ENCODE results near the gene XPR1.

The XPR1 gene

DNA sequence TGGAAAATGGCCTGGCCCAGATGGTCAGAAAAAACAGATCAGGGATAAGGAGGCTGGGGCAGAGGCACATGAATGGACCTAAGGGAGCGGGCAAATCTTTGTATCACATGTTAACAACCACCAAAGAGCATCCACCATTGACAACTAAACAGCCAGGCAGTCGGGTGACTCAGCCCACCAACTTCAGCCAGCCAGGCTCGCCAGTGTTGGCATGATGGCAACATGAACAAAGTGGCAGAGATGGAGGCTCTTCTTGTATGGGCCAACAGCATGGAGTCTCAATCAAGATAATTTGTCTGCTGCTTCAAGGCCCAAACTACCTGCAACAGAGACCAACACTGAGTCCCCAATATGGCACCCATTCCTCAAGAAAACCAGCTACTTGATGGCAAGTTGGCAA is 264.3 kb downstream of the XPR1 start:
- no peak for DNase-seq

DNA sequence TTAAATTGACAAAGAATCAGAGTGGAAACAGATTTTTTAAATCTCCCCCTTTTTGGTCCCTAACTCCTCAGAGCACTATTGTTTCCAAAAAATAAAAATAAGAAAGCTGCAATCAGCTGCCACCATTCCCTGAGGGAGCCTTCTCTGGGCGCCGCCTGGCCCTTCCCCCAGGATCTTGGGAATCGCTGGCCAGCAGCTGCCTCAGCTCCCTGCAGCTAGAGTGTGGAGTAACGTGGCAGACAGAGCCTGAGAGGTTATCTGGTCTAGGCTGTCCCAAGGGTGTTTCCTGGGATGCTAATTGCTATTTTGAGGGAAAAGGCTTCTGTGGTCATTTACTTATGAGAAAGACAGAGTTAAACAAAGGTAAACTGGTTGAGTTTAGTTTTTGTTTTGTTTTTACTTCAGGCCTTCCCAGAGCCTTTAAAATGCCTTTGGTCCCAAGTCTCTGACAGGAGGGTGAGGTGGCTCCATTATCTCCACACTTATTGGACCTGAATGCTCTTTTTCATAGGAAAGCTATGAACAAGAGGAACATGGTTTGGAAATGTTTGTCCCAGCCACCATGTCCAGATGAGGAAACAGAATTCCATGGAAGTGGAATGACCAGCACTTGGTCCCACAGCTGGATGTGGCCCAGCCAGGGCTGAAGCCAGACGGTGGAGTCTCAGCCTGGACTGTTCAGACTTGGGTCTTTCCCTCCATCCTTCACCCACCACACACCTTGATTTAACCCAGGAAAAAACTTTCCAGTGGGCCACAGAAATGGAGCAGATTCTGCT is 266.8 kb downstream of the XPR1 start:
- no peak for DNase-seq

DNA sequence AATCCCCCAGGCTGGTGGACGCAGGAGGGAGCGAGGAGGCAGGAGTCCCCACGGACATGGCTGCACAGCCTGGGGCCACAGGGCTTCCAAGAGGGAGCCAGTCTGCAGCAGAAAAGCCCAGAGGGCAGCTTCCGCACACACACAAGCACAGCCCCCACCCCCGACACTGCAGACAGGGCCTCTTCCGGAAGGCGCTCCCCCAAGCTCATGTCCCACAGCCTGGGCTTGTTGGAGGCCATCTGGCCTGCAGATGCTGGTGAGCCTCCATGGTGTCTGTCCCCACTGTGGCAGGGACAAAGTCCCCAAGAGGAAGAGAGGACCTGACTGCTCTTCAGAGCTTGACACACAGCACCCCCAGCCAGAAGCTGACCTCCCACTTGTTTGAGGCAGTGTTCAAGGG is 267.4 kb downstream of the XPR1 start:
- DNase-seq: no peak

DNA sequence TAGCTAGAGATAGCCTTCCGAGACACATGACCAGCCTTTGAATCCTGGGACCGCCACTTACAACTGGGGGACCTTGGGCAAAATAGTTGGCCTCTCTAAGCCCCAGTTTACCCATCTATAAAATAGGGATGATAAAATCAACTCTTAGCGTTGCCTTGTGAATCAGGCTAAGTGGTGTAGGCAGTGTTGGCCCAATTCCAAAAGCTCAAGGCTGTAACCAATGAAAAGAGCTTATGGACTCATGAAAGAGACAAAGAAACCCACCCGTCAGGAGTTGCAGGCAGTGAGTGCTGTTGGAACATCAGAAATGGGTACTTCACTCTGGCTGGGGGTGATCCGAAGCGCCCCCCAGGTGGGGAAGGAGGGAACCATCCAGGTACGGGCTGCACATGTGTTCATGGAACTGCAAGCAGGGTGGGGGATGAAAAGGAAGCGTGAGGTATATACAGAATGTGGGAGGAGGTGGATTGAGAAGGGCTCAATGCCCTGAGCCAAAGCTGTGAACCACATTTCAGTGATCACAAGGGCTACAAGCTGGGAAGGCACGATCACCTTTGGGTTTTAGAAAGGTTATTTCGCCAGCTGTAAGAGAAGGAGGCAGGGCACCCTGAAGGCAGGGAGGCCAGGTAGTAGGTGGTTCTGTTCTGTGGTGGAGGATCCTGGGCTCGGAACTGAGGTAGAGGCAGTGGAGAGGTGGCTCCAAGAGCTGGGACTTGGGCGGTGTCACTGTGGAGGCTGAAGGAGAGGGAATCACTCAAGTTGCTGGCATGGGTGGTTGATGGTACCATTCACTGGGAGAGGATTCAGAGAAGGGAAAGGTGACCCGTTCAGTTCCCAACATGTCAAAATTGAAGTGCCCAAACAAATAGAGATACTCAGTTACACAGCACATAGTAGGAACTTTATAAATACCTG is 269.5 kb downstream of the XPR1 start:
- DNase-seq: no peak

DNA sequence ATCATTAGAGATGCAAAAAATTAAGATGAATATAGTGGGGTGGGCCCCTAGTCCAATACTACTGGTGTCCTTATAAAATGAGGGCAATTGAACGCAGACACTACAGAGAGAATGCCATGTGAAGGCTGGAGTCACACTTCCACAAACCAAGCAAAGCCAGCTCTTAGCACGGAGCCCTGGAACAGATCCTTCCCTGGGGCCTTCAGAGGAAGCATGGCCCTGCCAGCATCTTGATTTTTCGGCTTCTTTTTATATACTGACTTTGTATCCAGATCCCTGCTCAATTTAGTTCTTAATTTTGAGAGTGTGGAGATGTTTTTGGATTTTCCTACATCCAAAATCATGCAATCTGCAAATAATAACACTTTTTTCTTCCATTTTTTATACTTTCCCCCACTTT is 270.7 kb downstream of the XPR1 start:
- DNase-seq: no peak

DNA sequence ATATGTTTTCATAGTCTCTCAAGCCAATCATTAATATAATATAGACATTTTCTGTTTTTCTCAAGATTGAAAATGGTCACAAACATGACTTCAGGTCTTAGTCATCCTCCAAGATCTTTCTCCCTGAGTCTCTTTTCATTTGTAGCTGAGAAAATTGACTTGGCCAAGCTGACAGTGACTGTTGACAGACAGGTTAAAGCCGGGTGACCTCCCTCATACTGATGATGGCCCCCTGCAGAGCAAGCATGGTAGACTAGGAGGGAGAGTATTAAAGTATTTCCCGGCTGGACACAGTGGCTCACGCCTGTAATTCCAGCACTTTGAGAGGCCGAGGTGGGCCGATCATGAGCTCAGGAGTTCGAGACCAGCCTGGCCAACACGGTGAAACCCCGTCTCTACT is 274.1 kb downstream of the XPR1 start:
- no peak for DNase-seq

DNA sequence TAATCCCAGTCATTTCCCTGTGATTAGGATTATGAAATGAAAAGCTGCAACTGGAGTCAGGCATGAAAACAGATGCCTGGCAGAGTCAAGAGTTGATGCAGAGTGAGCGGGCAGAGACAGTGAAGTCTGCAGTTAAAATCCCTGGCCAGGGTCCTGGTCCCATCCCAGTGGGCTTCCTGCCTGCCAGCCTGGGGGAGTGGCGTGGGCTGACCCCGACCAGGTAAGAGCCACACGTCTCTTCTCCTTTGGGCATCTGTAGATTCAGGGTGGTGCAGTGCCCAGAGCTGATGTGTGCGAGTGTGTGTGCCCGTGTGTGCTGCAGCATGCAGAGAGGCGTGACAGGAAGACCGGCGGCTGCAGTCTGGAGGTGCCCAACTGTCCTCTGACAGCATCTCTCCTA is 274.7 kb downstream of the XPR1 start:
- no peak for DNase-seq

DNA sequence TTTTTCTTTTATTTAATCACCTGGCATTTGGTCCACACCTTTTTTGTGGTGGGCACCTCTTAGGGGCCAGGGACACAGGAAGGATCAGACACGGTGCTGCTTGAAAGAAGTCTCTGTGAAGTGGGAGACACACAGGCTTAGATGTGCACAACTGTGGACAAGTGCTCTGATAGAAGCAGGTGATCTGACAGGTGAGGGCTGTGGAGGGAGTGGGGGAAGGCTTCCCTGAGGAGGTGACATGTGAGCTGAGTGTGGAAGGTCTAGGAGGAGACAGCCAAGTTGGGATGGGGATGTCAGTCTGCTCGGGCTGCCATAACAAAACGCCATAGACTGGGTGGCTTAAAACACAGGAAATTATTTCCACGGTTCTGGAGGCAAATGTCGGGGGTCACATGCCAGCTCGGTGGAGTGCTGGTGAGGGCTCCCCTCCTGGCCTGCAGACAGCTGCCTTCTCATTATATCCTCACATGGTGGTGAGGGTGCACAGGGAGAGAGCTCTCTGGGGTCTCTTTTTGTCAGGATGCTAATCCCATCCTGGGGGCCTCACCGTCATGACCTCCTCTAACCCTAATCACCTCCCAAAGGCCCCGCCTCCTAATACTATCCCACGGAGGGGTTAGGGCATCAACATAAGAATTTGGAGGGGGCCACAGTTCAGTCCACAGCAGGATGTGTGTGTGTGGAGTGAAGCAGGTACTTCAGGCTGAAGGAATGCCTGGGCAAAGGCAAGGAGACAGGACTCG is 275.7 kb downstream of the XPR1 start:
- no peak for DNase-seq

DNA sequence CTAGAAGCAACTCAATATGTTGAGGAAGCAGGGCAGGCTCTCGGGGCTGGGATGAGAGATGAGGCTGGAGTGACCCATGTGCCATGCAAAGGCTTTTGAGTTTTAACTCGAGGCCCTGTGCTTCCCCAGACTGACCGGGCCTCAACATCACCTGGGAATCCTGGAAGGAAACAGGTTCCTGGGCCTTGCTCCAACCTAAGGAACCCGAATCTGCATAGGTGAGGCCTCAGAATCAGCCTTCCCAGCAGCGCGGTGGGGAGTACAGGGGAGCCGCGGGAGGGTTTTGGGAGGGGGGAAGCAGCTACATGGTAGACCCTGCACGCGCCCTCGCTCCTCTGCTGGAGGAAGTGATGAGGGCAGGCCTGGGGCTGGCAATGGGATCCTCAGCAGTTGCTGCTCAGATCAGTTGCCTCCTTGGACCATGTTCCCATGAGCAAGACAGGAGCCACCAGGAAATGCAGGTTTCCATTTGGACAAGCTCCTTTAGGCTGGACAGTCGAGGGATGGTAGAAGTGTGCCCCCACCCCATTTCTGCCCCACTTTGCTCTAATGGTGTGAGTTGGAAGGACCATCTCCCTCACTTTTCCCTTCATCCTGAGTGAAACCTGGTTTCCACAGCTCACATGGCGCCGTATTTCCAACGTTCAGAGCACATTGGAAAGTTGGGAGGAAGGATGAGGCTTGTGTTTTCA is 276.4 kb downstream of the XPR1 start:
- no peak for DNase-seq

DNA sequence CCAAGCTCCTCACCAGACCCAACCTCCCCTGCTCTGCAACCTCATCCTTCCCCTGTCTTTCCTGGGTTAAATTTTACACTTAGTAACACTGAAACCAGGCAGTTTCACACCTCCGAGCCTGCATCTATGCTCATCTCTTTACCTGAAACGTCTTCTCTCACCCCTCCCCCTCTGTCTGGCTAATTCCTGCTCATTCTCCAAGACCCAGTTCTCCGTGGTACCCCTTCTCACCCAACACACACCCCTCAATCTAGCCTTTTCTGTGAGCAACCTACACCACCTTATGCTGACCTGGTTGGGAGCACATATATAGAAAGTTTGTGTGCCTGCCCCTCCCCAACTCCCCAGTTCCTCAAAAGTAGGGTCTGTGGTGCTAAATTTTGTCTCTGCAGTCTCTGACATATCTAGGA is 277.2 kb downstream of the XPR1 start:
- no peak for DNase-seq

DNA sequence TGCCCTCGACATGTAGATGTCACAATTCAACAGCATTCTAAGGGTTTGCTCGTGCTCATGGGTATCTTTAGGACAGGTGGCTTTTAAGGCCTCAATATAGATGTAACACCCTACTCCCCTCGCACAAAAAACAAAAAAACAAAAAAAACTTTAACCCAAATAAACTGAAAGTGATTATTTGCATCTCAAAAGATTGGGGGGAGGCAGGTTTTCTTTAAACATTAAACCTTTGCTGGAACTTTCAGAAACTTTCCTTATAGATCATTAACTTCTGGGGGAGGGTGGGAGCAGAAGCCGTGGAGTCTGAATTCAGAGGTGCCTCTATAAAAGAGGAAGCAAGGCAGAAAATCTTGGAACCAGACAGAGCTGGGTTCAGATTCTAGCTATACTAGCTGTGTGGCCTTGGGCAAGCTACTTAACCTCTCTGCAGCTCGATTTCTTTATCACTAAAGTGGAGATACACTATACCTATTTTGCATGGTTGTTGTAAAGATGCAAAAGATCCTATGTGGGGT is 277.7 kb downstream of the XPR1 start:
- no peak for DNase-seq

DNA sequence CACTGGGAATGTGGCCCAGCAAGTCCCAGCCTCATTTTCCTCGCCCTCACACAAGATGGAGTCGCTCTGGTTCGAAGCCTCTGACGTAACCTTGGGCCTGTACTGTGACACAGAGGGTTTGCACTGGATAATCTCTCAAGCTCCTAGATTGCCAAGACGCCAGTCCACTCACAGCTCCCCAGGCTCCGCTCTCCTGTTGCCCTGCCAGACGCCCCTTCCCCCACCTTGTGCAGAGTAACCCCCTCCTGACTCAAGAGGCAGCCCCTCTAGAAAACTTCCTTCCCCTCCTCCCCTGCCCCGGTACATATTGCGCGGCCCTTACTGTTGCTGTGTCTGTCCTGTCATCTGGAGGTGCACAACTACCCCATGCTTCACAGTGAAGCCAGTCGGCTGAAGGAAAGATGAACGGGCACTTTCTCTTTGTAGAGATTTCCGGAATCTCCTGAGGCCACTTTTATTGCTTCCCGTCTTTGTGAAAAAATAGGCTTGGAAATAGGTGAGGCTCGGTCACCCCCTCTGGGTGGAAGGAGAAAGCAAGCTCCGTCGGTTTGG is 279.9 kb downstream of the XPR1 start:
- DNase-seq: peak; percentile 47

DNA sequence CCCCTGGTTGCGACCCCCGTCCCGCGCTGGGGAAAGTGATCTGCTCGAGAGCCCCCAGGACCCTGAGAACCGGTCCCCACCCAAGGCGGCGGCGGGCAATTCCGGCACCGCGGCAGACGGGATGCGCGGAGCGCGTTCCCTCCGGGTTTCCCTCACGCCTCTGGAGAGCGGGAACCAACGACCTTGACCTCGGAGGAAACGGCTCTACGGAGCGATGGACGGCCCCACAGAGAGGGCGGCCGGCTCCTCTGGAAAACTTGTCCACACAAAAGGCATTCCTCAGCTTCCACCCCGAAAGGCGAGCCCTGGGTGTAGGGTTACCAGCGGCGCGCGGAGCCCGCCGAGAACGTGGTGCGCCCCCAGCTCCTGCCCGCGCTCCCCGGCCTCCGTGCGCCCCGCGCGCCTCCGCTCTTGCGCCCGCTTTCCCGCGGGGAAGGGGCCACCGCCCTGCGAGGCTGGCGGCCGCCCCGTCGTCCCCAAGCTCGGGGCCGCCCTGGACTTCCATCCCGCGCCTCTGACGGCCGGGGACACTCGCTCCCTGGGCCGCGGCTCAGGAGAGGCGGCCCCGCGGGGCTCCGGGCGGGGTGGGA is 280.5 kb downstream of the XPR1 start:
- peak; percentile 57 for DNase-seq

DNA sequence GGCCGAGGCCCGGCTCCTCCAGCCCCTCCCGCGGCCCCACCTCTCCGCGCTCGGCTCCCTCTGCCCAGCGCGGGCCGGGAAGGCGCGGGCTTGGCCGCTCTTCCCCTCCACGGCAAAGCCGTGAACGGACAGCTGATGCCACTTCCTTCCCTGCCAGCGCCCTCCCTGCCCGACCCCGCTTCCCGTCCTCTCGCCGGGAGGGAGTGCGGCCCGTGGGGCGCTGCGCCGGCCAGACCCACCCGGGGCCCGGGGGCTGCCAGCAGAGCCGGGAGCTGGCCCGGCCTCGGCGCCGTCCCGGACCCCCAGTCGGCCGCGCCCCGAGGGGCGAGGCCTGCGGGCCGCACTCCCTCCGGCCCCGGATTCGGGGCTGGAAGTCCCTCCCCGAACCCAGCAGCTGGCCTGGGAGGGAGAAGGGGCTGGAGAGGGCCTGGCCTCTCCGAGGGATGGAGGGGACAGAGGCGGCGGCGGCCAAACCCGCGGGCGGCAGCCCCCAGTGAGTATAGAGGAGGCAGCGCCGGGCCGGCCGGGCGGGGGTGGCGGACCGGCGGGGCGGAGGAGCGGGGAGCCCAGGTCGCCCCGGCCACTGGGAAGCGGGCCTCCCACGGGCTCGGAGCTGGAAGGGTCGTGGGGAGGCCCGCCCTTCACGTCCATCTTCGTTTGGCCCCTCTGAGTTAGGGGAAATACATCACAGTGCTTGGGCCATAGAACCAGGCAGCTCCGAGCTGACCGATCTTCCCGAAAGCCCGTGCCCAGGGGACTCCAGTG is 281.2 kb downstream of the XPR1 start, which contains the start of gene KIAA1614:
Gene KIAA1614 (plus strand): TSS at position 97 of the 765 bp plus-strand sequence. CDS start 347 bp downstream, at position 444.
- DNase-seq: peak; percentile 68

DNA sequence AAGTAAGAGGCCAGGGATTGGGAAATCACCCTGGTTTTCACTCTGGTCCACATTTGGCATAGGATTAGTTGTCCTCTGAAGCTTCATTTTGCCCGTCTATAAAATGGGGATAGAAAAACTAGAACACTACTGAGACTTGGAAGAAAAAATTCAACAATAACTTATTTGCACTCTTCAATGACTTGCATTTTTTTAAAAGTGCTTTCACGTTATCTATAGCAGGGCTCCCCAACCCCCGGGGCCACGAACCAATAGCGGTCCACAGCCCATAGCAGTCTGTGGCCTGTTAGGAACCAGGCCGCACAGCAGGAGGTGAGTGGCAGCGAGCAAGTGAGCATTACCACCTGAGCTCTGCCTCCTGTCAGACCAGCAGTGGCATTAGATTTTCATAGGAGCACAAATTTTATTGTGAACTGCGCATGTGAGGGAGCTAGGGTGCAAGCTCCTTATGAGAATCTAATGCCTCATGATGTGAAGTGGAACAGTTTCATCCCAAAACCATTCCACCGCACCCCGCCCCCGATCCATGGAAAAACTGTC is 283.7 kb downstream of the XPR1 start:
- DNase-seq: no peak

DNA sequence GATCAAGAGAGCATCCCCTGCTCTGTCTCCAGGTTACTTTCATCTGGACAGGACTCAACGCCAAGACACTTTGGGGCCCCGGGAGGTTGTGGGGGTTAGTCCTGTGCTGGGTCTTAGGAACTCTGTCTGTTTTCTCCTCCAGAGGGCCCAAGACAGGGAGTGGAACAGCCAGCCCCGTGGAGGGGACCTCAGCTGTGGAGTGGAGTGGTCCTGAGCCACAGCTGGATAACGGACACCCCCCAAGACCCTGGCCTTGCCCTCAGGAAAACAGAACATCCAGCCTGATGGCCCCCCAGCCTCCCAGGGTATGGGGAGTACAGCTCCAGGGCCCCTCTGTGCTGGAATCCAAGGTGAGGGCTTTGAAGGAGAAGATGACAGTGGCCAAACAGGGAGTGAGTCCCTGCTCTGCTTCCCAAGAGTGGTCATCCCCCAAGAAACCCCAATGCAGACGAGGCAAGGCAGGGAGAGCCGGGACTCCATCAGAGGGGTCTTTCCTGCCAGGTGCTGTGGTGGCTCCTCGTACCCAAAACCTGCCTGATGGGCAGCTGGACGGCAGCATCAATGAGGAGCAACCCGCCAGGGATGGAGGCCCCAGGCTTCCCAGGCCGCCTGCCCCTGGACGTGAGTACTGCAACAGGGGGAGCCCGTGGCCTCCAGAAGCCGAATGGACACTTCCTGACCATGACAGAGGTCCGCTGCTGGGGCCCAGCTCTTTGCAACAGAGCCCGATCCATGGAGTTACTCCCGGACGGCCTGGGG is 284.4 kb downstream of the XPR1 start:
- DNase-seq: no peak

DNA sequence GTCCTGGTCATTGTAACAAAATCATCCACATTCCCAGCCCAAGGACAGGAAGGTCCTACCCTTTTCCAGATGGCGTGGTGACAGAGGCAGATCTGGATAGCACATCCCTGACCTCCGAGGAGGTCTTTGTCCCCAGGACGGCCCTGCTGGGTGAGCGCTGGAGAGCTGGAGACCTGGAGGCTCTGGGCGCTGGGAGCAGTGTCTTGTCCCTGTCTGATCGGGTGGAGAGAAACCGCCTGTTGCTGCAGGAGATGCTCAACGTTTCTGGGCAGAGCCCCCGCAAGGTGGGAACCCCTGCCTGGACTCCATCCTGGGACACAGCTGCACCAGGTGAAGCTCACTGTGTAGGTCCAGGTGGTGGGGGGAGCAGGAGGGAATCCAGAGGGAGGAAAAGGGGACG is 284.9 kb downstream of the XPR1 start:
- no peak for DNase-seq

DNA sequence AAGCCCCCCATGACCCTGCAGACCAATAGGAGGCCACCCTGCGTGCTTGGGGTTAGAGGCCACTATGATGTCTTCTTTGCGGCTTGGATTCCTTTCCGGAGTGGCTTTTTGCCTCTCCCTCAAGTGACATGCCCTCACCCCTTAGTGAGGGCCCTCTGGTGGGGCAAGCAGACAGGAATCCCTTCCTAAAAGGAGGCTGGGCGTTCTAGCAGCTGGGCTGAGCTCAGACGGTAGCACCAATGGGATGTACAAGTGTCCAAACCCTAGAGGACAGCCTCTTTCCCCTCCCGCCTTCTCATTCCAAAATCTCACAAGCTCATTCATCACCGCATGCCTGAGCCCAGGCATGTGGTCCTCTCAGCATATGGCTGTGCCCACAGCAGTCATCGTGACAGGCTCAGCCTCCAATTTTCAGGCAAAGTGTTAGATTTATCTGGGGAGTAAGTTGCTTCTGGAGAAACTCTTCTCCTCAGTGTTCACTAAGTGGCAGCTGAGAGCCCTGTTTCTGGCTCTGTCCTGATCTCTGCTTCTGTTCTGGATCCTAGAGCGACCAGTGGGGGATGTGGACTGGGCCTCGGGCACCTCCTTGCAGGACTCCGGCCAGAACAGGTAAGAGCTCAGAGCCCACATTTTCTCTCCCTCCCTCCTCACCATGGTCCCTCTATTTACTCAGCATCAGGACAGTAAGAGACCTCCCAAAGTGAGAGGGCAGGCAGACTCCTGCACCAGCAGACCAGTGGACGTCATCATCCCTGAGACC is 285.7 kb downstream of the XPR1 start:
- DNase-seq: no peak

DNA sequence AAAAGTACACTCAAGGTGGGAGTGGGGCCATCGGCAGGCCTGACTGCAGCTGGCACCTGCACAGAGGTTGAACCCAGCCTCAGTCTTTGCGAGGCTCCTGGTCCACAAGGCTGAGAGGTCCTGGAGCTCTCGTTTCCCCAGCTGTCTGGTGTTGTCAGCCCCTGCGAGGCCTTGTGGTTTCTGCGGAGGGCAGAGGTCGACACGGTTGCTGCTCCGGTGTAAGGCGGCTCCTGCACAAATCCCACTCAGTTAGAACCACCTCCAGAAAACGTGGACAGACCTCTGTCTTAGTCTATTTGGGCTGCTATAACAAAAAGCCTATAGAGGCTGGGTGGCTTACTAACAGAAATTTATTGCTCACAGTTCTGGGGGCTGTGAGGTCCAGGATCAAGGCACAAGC is 286.7 kb downstream of the XPR1 start:
- DNase-seq: no peak

All from EL (cell line).